K562 (cell line): ENCODE data around the gene CKAP5. TPM values are rescaled to one million over a fixed set of nuclear protein-coding genes. Genes with fewer than 3 reads are reported as not detected.

Experiments used
- ATAC-seq: fragments of 200-7000 bp; cut with Tn5 transposase; 3 replicates; pipeline ENCODE4 v1.9.1; 2020; ENCODE audit warnings: moderate library complexity
- BruUV-seq: library from RNA; stranded (reverse); fragments of 400-500 nt; replicated peaks from 2 replicates; lab custom pipeline; 2021; lab: Mats Ljungman, UMichigan
- CTCF ChIA-PET: fragments of 300-600 bp; formaldehyde crosslinking; extraction: SDS; loops from one replicate; lab custom pipeline; 2021; ENCODE audit warnings: low intra/inter-chr PET ratio; lab: Yijun Ruan, JAX
- POLR2A ChIA-PET: fragments of 300-600, 350-650 bp; sonication (Branson Sonifier 250); formaldehyde crosslinking; extraction: SDS; loops from one replicate; lab custom pipeline; 2021; ENCODE audit warnings: antibody characterized with exemption, inconsistent platforms; lab: Yijun Ruan, JAX
- DNase-seq, 4 experiments: peaks; one replicate each; pipeline versions ENCODE4 v3.0.0 to v3.0.0-alpha.2; 2011 to 2018; ENCODE audit warnings: low spot score in 3 of 4, mixed read lengths in 3 of 4; ENCODE audit errors: extremely low read depth in 1 of 4
- FAIRE-seq: peaks from 2 replicates; lab custom pipeline; 2011; peaks lifted over from hg19 to GRCh38; lab: Jason Lieb, UNC
- H2AFZ ChIP-seq: 2 replicates; pipeline ENCODE4 v1.6.0; 2011; ENCODE audit warnings: low read depth, low read length, control low read depth, inconsistent platforms
- H3K27ac ChIP-seq: fragments of 200-600 bp; 3 replicates; pipeline ENCODE4 v1.8.0; 2011; ENCODE audit warnings: low read depth, mild to moderate bottlenecking, control low read depth, inconsistent platforms, low read length, moderate library complexity, mixed read lengths; ENCODE audit errors: extremely low read depth
- H3K27me3 ChIP-seq, 2 experiments: fragments of 300-600 bp in 1 of 2; 2 replicates in 1 of 2; 3 replicates in 1 of 2; pipeline versions ENCODE4 v1.6.0 to v1.8.0; 2011; ENCODE audit warnings: inconsistent platforms in 2 of 2, low read length in 2 of 2, mild to moderate bottlenecking in 1 of 2, mixed read lengths in 1 of 2, moderate library complexity in 1 of 2; ENCODE audit not compliant: control insufficient read depth in 2 of 2, insufficient read depth in 2 of 2
- H3K36me3 ChIP-seq: fragments of 300-600 bp; 3 replicates; pipeline ENCODE4 v1.8.0; 2011; ENCODE audit warnings: mild to moderate bottlenecking, low read length, inconsistent platforms; ENCODE audit not compliant: control insufficient read depth, insufficient read depth
- H3K4me1 ChIP-seq, 2 experiments: fragments of 200-600 bp in 1 of 2; replicated peaks in 1 of 2; 2 replicates in 1 of 2; 3 replicates in 1 of 2; pipeline versions ENCODE4 v1.5.1 to v1.8.0; 2011; ENCODE audit warnings: inconsistent platforms in 2 of 2, low read length in 2 of 2, mild to moderate bottlenecking in 1 of 2, mixed read lengths in 1 of 2, moderate library complexity in 1 of 2; ENCODE audit not compliant: control insufficient read depth in 2 of 2, insufficient read depth in 2 of 2
- H3K4me2 ChIP-seq: 2 replicates; pipeline ENCODE4 v1.6.1; 2011; ENCODE audit warnings: low read length, control low read depth, inconsistent platforms, mixed read lengths; ENCODE audit not compliant: insufficient read depth
- H3K4me3 ChIP-seq: fragments of 200-600 bp; sonication (generic), shearing (Covaris generic); 2 replicates; pipeline ENCODE4 v1.5.1; 2016; ENCODE audit warnings: control low read depth, inconsistent platforms
- H3K79me2 ChIP-seq: fragments of 200-600 bp; 3 replicates; pipeline ENCODE4 v1.8.0; 2011; ENCODE audit warnings: low read length, inconsistent platforms; ENCODE audit not compliant: control insufficient read depth, insufficient read depth
- H3K9ac ChIP-seq, 2 experiments: 2 replicates each; pipeline versions ENCODE4 v1.6.0 to v1.6.1; 2011; ENCODE audit warnings: low read depth in 2 of 2, low read length in 2 of 2, control low read depth in 1 of 2, inconsistent platforms in 1 of 2, mild to moderate bottlenecking in 1 of 2, mixed read lengths in 1 of 2; ENCODE audit not compliant: insufficient read depth in 1 of 2
- H3K9me1 ChIP-seq: one replicate; pipeline ENCODE4 v1.6.0; 2011; ENCODE audit warnings: inconsistent platforms, mild to moderate bottlenecking, low read length, moderate library complexity; ENCODE audit not compliant: control insufficient read depth, insufficient read depth
- H3K9me3 ChIP-seq: replicated peaks from 2 replicates; pipeline ENCODE4 v1.5.1; 2011; ENCODE audit warnings: low read depth, low read length, inconsistent platforms; ENCODE audit not compliant: control insufficient read depth, insufficient read depth
- H4K20me1 ChIP-seq: replicated peaks from 2 replicates; pipeline ENCODE4 v1.6.1; 2011; ENCODE audit warnings: low read length, inconsistent platforms, mixed read lengths; ENCODE audit not compliant: control insufficient read depth, insufficient read depth
- NELFE ChIP-seq: IDR thresholded peaks from 2 replicates; pipeline ENCODE4 v1.6.1; 2011; ENCODE audit warnings: mild to moderate bottlenecking; ENCODE audit not compliant: insufficient read depth, insufficient read length
- NFXL1 ChIP-seq: fragments of 450-650 bp; formaldehyde crosslinking; IDR thresholded peaks from 2 replicates; pipeline ENCODE4 v1.4.0; 2021; ENCODE audit warnings: mild to moderate bottlenecking
- NFYB ChIP-seq: IDR thresholded peaks from 2 replicates; pipeline ENCODE4 v1.6.1; 2011; ENCODE audit warnings: mild to moderate bottlenecking, moderate library complexity; ENCODE audit not compliant: insufficient read length; ENCODE audit errors: extremely low read depth
- SRSF7 ChIP-seq: fragments of 200-400 bp; formaldehyde crosslinking; optimal IDR thresholded peaks from 2 replicates; pipeline ENCODE3; 2017; ENCODE audit warnings: mild to moderate bottlenecking, low read depth, low read length
- WGBS: fragments of 100-300 bp; shearing (Covaris generic); methylation state at CpG from one replicate; pipeline ENCODE4 v1.1.6; 2016; ENCODE audit warnings: low coverage, mixed read lengths; ENCODE audit not compliant: insufficient coverage; ENCODE audit errors: missing lambda C conversion rate; 5-methylcytosine and 5-hydroxymethylcytosine counted together
- in situ Hi-C: fragments of 300-500 bp; cut with MboI; formaldehyde crosslinking; loops from 4 replicates; pipeline ENCODE4 v1.15.0; 2018; ENCODE audit warnings: inconsistent platforms, mixed read lengths
- intact Hi-C: fragments of 100-400 bp; cut with micrococcal nuclease; formaldehyde crosslinking; loops from 2 replicates; pipeline ENCODE4 v1.14.2; 2022
- polyA plus RNA-seq, 8 experiments: library from polyadenylated mRNA; depleted of rRNA in 4 of 8; stranded (reverse) in 5 of 8; unstranded in 3 of 8; fragments of >200 nt; fragmentation: Nextera tagmentation in 2 of 8; fragmentation: Illumina TruSeq in 1 of 8; extraction: Ambion mirVana in 2 of 8; extraction: Trizol in 1 of 8; gene quantifications; 2 replicates each; pipeline versions ENCODE4 v1.2.1 to v1.2.3, GENCODE V29; 2011 to 2014; ENCODE audit warnings: inconsistent platforms in 1 of 8, missing spikeins in 1 of 8
- total RNA-seq, 7 experiments: library from RNA; depleted of rRNA in 6 of 7; stranded (reverse); fragments of >200 nt in 6 of 7; fragmentation: Illumina TruSeq in 2 of 7; extraction: Trizol in 2 of 7; gene quantifications; 2 replicates each; pipeline versions ENCODE4 v1.2.1 to v1.2.3, GENCODE V29; 2011 to 2021; ENCODE audit warnings: low replicate concordance in 1 of 7
- TF ChIP-seq, protein P1 (sequence below): sonication (generic); formaldehyde crosslinking; IDR thresholded peaks from 2 replicates; pipeline ENCODE4 v1.5.0; 2020; ENCODE audit warnings: missing genetic modification reagents

The CKAP5 gene
- total and polyA plus RNA-seq, 9 of the 15 experiments (the other 6 are each of a cell fraction or from before 2014, with no cell fraction given), result 60.1 to 239 (median 139) TPM

GRCh38 chr11:46857666-46858065 is 11.6 kb upstream of the CKAP5 start:
- ChIA-PET POLR2A (interaction anchor here (0.6 to 1.8 kb wide), 7 partner anchors 9 to 467 kb away, joined by 3 to 6 read pairs (median 3); partner anchors contain the start of gene CKAP5), CTCF (no interaction called here)
- H3K4me3 ChIP-seq, result no peak overlapping the region
- no peak for TF ChIP-seq NFXL1 (CRISPR knock-in tag)
- no peak for TF ChIP-seq NELFE
- TF ChIP-seq SRSF7, result no peak
- TF ChIP-seq, protein P1, sequence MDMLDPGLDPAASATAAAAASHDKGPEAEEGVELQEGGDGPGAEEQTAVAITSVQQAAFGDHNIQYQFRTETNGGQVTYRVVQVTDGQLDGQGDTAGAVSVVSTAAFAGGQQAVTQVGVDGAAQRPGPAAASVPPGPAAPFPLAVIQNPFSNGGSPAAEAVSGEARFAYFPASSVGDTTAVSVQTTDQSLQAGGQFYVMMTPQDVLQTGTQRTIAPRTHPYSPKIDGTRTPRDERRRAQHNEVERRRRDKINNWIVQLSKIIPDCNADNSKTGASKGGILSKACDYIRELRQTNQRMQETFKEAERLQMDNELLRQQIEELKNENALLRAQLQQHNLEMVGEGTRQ (CRISPR knock-in tag), result no peak
- no peak for TF ChIP-seq NFYB
- H3K9me1 ChIP-seq, result no peaks in the 10 kb centered on the region
- no peaks in the 10 kb centered on the region for H3K9me3 ChIP-seq
- DNase-seq (no peak), FAIRE-seq (no peak), ATAC-seq (no peak)
- intact Hi-C loops, result no loop called here
- no TSS peak for BruUV-seq
- in situ Hi-C loops, result no loop called here
- peaks cover 0 to 14% of the 10 kb centered on the region in 2 experiments; a peak in 2 of 5 replicates for H3K4me1 ChIP-seq
- no peak overlapping the region for H3K27ac ChIP-seq
- H3K4me2 ChIP-seq, result no peak overlapping the region
- no peak overlapping the region for H2AFZ ChIP-seq
- WGBS, result 10% methylated on average over 4 of the region's 4 CpGs
- H3K9ac ChIP-seq, result no peak overlapping the region
- no peaks in the 10 kb centered on the region for H3K27me3 ChIP-seq
- H3K79me2 ChIP-seq, result no peaks in the 10 kb centered on the region
- no peaks in the 10 kb centered on the region for H3K36me3 ChIP-seq
- H4K20me1 ChIP-seq, result no peaks in the 10 kb centered on the region
